GM10266 (cell line): ENCODE data around the gene SFXN2.
"Not testable (repeated sequence)": the region's sequence is repeated elsewhere in the genome, so short reads cannot be mapped to it uniquely, and the experiment has no call there.

ENCODE experiments used
- DNase-seq: peaks from one replicate; pipeline ENCODE4 v3.0.0; 2012; ENCODE audit errors: extremely low spot score
- TF ChIP-seq, protein P1 (sequence below): IDR thresholded peaks from 2 replicates; pipeline ENCODE4 v1.5.1; 2012; ENCODE audit warnings: mild to moderate bottlenecking, low read depth; ENCODE audit not compliant: control insufficient read depth, insufficient read depth; ENCODE audit errors: missing control alignments

The SFXN2 gene

DNA sequence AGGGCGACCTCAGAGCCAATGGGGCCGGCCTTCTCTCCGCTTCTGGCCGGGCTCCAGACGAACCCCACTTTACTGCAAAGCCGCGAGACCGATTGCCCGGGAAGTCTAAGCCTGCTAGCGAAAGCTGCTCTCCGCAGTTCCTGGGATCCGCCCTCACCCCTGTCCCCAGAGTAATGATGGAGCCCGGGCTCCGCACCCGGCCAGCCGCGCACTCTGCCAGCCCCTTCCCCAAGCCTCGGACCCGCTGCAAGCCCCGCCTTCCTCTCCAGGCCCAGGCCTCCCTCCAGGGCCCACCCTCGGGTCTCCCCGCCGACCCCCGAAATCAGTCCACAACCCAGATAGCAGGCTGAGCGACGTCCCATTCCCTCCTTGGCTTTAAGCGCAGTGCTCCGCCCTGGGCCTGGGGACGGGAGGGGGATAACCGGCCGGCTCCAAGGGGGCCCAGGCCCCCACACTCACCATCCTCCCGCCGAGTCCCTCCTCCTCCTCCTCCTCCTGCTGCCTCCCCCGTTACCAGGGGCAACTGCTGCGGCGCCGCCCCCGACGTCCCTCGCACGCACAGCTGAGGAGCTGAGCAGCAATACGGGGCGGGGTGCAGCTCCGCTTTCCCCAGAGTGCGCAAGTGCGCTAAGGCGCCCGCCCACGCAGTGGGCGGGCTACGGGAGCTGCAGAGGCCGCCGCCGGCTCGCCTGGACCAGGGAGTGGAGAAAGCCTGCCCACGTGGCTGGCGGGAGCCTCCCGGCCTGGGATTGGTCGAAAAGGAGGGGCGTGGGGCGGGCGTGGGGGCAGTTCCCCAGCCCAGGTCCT is 419 bp upstream of the SFXN2 start, which contains the start of gene ARL3:
TSS of gene ARL3 (minus strand) at position 584 of the 807 bp plus-strand sequence. CDS start at position 462, 122 bp downstream.
- DNase-seq, result peak; percentile 94
- TF ChIP-seq, protein P1, sequence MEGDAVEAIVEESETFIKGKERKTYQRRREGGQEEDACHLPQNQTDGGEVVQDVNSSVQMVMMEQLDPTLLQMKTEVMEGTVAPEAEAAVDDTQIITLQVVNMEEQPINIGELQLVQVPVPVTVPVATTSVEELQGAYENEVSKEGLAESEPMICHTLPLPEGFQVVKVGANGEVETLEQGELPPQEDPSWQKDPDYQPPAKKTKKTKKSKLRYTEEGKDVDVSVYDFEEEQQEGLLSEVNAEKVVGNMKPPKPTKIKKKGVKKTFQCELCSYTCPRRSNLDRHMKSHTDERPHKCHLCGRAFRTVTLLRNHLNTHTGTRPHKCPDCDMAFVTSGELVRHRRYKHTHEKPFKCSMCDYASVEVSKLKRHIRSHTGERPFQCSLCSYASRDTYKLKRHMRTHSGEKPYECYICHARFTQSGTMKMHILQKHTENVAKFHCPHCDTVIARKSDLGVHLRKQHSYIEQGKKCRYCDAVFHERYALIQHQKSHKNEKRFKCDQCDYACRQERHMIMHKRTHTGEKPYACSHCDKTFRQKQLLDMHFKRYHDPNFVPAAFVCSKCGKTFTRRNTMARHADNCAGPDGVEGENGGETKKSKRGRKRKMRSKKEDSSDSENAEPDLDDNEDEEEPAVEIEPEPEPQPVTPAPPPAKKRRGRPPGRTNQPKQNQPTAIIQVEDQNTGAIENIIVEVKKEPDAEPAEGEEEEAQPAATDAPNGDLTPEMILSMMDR, result no peak

DNA sequence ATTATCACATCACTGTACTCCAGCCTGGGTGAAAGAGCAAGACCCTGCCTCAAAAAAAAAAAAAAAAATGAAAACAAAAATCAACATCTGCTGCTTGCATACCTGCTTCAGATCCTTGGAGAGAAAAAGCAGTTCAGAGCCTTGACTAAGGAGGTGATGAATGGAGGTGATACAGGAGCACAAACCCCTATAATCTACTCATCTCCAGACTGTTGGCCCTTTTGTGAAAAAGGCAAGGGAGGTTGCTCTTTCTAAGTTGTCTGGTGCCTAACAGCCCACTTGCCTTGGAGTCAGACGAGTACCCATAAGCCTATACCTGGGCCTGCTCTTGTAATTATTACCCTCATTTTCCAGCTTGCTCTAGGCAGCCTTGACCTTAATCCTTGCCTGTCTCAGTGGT is 1.4 kb downstream of the SFXN2 start:
- DNase-seq, result no peak
- TF ChIP-seq, protein P1, result no peak

DNA sequence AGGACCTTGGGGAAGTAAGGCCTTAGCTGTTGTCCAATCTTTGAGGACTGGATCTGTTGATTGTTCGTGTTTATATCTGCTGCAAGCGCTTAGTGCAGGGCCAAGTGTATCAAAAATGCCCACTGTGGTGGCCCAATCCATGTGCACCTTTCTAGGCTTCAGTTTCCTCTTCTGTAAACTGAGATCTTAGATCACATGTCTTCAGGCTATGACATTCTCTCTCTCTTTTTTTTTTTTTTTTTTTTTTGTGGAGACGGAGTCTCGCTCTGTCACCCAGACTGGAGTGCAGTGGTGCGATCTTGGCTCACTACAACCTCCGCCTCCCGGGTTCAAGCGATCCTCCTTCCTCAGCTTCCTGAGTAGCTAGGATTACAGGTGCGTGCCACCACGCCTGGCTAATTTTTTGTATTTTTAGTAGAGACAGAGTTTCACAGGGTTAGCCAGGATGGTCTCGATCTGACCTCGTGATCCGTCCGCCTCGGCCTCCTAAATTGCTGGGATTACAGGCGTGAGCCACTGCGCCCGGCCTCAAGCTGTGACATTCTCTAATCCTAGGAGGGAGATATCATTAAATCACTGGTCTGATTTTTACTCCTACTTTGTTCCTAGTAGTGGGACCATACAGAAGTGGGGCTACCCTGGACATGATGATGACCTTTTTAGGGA is 2.6 kb downstream of the SFXN2 start:
- DNase-seq, result not testable (repeated sequence)

DNA sequence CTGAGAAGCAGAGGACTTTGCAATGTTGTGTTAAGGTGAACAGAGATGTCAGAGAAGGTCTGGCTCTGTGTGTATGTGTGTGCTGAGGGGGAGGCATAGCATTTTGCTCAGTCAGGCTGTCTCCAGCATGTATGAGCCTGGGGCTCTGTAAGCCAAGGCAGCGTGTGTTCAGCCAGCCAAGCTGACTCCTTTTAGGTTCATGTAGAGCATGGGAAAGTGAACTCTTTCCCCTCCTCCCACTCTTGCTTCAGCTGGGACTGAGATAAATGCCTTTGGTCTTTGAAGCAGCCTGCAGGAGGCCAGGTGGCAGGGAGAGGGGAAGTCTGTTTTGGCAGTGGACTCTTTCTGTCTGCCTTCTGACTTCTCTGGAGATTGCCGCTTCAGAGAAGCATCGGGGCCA is 3.8 kb downstream of the SFXN2 start:
- TF ChIP-seq, protein P1, result no peak
- no peak for DNase-seq

DNA sequence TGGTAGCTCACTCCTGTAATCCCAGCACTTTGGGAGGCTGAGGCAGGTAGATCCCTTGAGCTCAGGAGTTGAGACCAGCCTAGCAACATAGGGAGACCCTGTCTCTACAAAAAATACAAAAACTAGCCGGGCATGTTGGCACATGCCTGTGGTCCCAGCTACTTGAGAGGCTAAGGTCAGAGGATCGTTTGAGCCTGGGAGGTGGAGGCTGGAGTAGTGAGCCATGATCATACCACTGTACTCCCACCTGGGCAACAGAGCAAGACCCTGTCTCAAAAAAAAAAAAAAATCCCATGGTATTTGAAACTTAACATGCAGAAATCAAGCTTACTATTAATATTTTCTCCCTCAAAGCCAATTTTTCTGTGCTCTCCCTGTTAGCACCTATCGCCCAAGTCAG is 5.9 kb downstream of the SFXN2 start:
- TF ChIP-seq, protein P1, result no peak
- DNase-seq, result no peak

DNA sequence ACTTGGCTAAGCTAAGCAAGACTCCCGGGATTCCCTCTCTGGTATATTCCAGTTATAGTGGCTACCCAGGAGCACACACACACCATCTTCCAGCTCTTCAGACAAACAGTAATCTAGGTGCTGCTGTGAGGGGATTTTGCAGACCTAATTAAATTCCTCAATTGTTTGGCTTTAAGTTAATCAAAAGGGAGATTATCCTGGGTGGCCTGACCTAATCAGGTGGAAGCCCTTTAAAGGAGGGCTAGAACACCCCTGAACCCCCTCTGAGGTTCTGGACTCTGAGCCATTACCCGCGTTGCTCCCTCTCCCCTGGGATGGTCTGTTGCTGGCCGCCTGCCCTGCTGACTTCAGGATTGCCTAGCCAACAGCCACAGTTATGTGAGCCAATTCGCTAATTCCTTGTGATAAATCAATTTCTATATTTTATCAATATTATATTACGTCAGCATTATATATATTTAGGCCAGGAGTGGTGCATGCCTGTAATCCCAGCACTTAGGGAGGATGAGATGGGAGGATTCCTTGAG is 6.4 kb downstream of the SFXN2 start:
- DNase-seq, result no peak
- TF ChIP-seq, protein P1, result no peak

DNA sequence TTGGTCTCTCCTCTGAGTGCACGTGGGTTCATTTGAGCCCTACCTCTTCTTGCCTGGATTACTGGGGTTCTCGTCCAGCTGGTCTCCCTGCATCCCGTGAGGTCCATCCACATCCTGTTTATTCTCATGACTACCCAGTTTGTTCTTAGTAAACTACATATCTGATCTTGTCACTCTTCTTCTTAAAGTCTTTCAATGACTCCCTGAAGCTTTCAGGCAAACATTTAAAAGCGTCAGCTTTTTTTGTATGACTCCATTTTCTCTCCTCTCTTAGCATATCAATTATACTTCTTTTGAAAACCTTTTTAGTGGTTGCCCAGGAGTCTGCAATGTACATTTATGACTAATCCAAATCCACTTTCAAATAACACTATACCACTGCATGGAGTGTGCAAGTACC is 7.5 kb downstream of the SFXN2 start:
- DNase-seq, result no peak
- TF ChIP-seq, protein P1, result no peak
